Liver (tissue), 9 donors: ENCODE measurements around the gene SS18L1. TPM values are rescaled to one million over a fixed set of nuclear protein-coding genes. Genes with fewer than 3 reads are reported as not detected.
A peak's percentile ranks its signal among the peaks of the same experiment; 100 is the strongest.

ENCODE experiments used
- DNase-seq: peaks from one replicate; pipeline ENCODE4 v3.0.0-alpha.2; 2017; ENCODE audit warnings: low spot score
- H3K27ac ChIP-seq, 2 donors: one replicate each; pipeline ENCODE4 v1.7.0; 2013; ENCODE audit warnings: inconsistent platforms in 2 of 2, low read length in 2 of 2, control low read depth in 1 of 2, low read depth in 1 of 2, mild to moderate bottlenecking in 1 of 2
- H3K27me3 ChIP-seq, 4 donors: one replicate each; pipeline versions ENCODE4 v1.6.1 to v1.7.0; 2013; ENCODE audit warnings: low read length in 3 of 4, inconsistent platforms in 1 of 4, mild to moderate bottlenecking in 1 of 4, moderate library complexity in 1 of 4; ENCODE audit not compliant: control insufficient read depth in 4 of 4, insufficient read depth in 4 of 4
- H3K36me3 ChIP-seq, 4 donors: one replicate each; pipeline versions ENCODE4 v1.6.1 to v1.7.0; 2013; ENCODE audit warnings: low read length in 3 of 4, mild to moderate bottlenecking in 3 of 4, low read depth in 1 of 4, moderate library complexity in 1 of 4; ENCODE audit not compliant: control insufficient read depth in 4 of 4, insufficient read depth in 3 of 4
- H3K4me1 ChIP-seq, 4 donors: one replicate each; pipeline versions ENCODE4 v1.6.1 to v1.7.0; 2013; ENCODE audit warnings: low read length in 3 of 4, mild to moderate bottlenecking in 3 of 4, moderate library complexity in 1 of 4; ENCODE audit not compliant: control insufficient read depth in 4 of 4, insufficient read depth in 4 of 4
- H3K4me3 ChIP-seq, 3 donors: one replicate each; pipeline versions ENCODE4 v1.6.1 to v1.7.0; 2013; ENCODE audit warnings: low read length in 3 of 3, control low read depth in 1 of 3, low read depth in 1 of 3, mild to moderate bottlenecking in 1 of 3
- H3K9ac ChIP-seq, 2 donors: one replicate each; pipeline ENCODE4 v1.7.0; 2013; ENCODE audit warnings: low read length in 2 of 2, mild to moderate bottlenecking in 2 of 2, moderate library complexity in 2 of 2, control low read depth in 1 of 2, low read depth in 1 of 2
- H3K9me3 ChIP-seq, 4 donors: one replicate each; pipeline versions ENCODE4 v1.6.1 to v1.7.0; 2013; ENCODE audit warnings: low read length in 3 of 4; ENCODE audit not compliant: control insufficient read depth in 4 of 4
- ATF3 ChIP-seq: IDR thresholded peaks from 2 replicates; pipeline ENCODE4 v1.6.1; 2016; ENCODE audit warnings: antibody characterized with exemption
- CTCF ChIP-seq: fragments of 150-350 bp; IDR thresholded peaks from 2 replicates; pipeline ENCODE4 v1.5.1; 2017; ENCODE audit warnings: improper control_type of control experiment, low read depth, low read length; ENCODE audit not compliant: missing input control
- EGR1 ChIP-seq, 2 donors: IDR thresholded peaks; 2 replicates each; pipeline ENCODE4 v1.6.1; 2016 to 2018; ENCODE audit warnings: antibody characterized with exemption in 2 of 2, low read depth in 2 of 2
- FOXA1 ChIP-seq: IDR thresholded peaks from 2 replicates; pipeline ENCODE4 v1.6.1; 2016; ENCODE audit warnings: antibody characterized with exemption
- FOXA2 ChIP-seq: IDR thresholded peaks from 2 replicates; pipeline ENCODE4 v1.6.1; 2016; ENCODE audit warnings: antibody characterized with exemption
- GABPA ChIP-seq, 2 donors: IDR thresholded peaks in 1 of 2; conservative IDR thresholded peaks in 1 of 2; 2 replicates each; pipeline ENCODE4 v1.6.1; 2016; ENCODE audit warnings: antibody characterized with exemption in 2 of 2, mild to moderate bottlenecking in 1 of 2, moderate library complexity in 1 of 2
- HNF4A ChIP-seq, 2 donors: conservative IDR thresholded peaks; 2 replicates each; pipeline ENCODE4 v1.6.1; 2016; ENCODE audit warnings: antibody characterized with exemption in 2 of 2, mild to moderate bottlenecking in 2 of 2
- HNF4G ChIP-seq: IDR thresholded peaks from 2 replicates; pipeline ENCODE4 v1.6.1; 2016; ENCODE audit warnings: antibody characterized with exemption
- JUND ChIP-seq, 2 donors: IDR thresholded peaks; 2 replicates each; pipeline ENCODE4 v1.6.1; 2016; ENCODE audit warnings: antibody characterized with exemption in 2 of 2
- NR2F2 ChIP-seq: IDR thresholded peaks from 2 replicates; pipeline ENCODE4 v1.6.1; 2016; ENCODE audit warnings: antibody characterized with exemption
- RAD21 ChIP-seq, 2 donors: IDR thresholded peaks; 2 replicates each; pipeline ENCODE4 v1.6.1; 2016; ENCODE audit warnings: antibody characterized with exemption in 2 of 2, mild to moderate bottlenecking in 2 of 2
- REST ChIP-seq: IDR thresholded peaks from 2 replicates; pipeline ENCODE4 v1.6.1; 2016; ENCODE audit warnings: antibody characterized with exemption, mild to moderate bottlenecking
- RXRA ChIP-seq, 2 donors: IDR thresholded peaks; 2 replicates each; pipeline ENCODE4 v1.6.1; 2017 to 2018; ENCODE audit warnings: antibody characterized with exemption in 2 of 2, mild to moderate bottlenecking in 1 of 2
- SP1 ChIP-seq: IDR thresholded peaks from 2 replicates; pipeline ENCODE4 v1.6.1; 2018; ENCODE audit warnings: antibody characterized with exemption, mild to moderate bottlenecking
- TAF1 ChIP-seq: conservative IDR thresholded peaks from 2 replicates; pipeline ENCODE4 v1.6.1; 2016; ENCODE audit warnings: antibody characterized with exemption, mild to moderate bottlenecking
- YY1 ChIP-seq: IDR thresholded peaks from 2 replicates; pipeline ENCODE4 v1.6.1; 2016; ENCODE audit warnings: antibody characterized with exemption, mild to moderate bottlenecking
- ZBTB33 ChIP-seq: IDR thresholded peaks from 2 replicates; pipeline ENCODE4 v1.6.1; 2016; ENCODE audit warnings: antibody characterized with exemption
- WGBS: extraction: QIAGEN DNeasy Blood & Tissue Kit; methylation state at CpG from one replicate; pipeline ENCODE4 v1.1.7; 2013; 5-methylcytosine and 5-hydroxymethylcytosine counted together
- polyA plus RNA-seq, 2 donors: library from polyadenylated mRNA; stranded (reverse) in 1 of 2; unstranded in 1 of 2; fragments of 200-250 nt in 1 of 2; fragments of >200 nt in 1 of 2; fragmentation: Nextera tagmentation in 1 of 2; extraction: Ambion mirVana in 1 of 2; gene quantifications; one replicate each; pipeline versions ENCODE4 v1.2.1 to v1.2.3, GENCODE V29; 2013 to 2015
- total RNA-seq, 2 donors: library from RNA; depleted of rRNA; stranded (reverse); fragments of >200 nt; gene quantifications; one replicate each; pipeline ENCODE4 v1.2.3, GENCODE V29; 2014
- donor health status: healthy.
- donor health status: healthy.
- donor health status: healthy.
- donor health status: healthy.
- donor health status: healthy.

The SS18L1 gene
- total and polyA plus RNA-seq, 4 donors, result 6.1 to 24.3 (median 16.7) TPM

- Histone ChIP-seq H3K27ac (peak overlapping the region; percentile 87 to 98), H3K9me3 (no peaks in the 10 kb centered on the region), H3K4me3 (peak overlapping the region in 2 of 3 donors; percentile 83 to 91), H3K4me1 (peaks cover 9 to 59% (median 34%) of the 10 kb centered on the region in 4 donors), H3K9ac (peak overlapping the region; percentile 71 to 88), H3K36me3 (peaks cover 0 to 4% (median 0%) of the 10 kb centered on the region in 4 donors), H3K27me3 (no peaks in the 10 kb centered on the region)
- TF ChIP-seq EGR1 (IDR thresholded peaks at IDR 0.05; ENCODE audit: low read depth in 2 of 2) (no peak), FOXA1 (no peak), ATF3 (no peak), NR2F2 (no peak), JUND (IDR thresholded peaks at IDR 0.05) (no peak), HNF4A (conservative IDR thresholded peaks at IDR 0.05) (no peak), SP1 (no peak), FOXA2 (no peak), RAD21 (IDR thresholded peaks at IDR 0.05) (no peak), HNF4G (no peak), RXRA (IDR thresholded peaks at IDR 0.05) (no peak), YY1 (no peak), GABPA (IDR thresholded peaks at IDR 0.05 in 1 of 2, conservative IDR thresholded peaks at IDR 0.05 in 1 of 2) (no peak), ZBTB33 (no peak), CTCF (no peak), REST (no peak), TAF1 (no peak)
- no peak for DNase-seq
- WGBS, result 93% methylated on average over 2 of the region's 2 CpGs
These were observed 38.2 kb downstream of the SS18L1 start for GRCh38 chr20:62181808-62182207.
